ENCODE measurements around the gene MCM3. TPM values are rescaled to one million over a fixed set of nuclear protein-coding genes. Genes with fewer than 3 reads are reported as not detected.

Gene MCM3
- polyA plus RNA-seq, 1 of the 3 experiments (the other 2 are of a cell fraction): 62.4 TPM

DNA sequence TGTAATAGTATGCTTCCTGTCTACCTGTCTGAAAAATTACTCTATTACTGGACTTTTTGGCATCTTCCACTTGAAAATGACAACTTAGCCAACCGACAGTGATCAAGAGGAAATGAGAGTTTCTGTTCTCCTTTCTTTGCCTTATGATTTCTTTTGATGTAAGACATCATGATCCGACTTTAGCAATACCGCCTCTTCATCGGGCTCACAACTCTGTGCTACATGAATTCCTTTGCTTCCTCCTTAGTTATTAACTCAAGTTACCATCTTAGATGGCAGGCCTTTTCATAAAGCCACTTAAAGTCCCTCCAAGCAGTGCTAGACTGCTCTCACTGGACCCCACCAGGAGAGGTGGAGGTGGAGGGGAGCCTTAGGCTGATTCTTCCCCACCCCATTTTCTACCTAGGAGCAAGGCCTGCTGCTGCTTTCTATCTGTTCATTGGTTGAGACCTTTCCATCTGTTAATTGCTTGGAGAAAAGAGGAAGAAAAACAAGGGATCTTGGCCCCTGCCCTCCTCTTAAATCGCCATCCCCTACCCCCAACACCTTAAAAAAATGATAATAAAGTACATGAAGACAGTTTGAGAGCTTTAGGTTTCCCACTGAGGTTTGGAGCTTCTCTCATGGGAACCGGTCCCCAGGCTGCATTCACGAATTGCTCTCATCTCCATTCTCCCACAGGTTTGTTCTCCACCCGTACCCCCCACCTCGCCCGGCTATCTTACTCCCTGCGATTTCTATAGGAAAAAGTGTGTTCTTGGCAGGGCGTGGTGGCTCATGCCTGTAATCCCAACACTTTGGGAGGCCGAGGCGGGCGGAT is 21.6 kb upstream of the MCM3 start (continued):
- TF ChIP-seq GABPA (IDR thresholded peaks at IDR 0.05; ENCODE audit: low read depth) (no peak), NRF1 (IDR thresholded peaks at IDR 0.05; ENCODE audit: low read depth, low read length) (no peak), FOXJ3 (CRISPR knock-in tag; IDR thresholded peaks at IDR 0.05) (no peak), MEF2A (IDR thresholded peaks at IDR 0.05; ENCODE audit: borderline replicate concordance, low read depth) (no peak)
- TF ChIP-seq, protein P1, sequence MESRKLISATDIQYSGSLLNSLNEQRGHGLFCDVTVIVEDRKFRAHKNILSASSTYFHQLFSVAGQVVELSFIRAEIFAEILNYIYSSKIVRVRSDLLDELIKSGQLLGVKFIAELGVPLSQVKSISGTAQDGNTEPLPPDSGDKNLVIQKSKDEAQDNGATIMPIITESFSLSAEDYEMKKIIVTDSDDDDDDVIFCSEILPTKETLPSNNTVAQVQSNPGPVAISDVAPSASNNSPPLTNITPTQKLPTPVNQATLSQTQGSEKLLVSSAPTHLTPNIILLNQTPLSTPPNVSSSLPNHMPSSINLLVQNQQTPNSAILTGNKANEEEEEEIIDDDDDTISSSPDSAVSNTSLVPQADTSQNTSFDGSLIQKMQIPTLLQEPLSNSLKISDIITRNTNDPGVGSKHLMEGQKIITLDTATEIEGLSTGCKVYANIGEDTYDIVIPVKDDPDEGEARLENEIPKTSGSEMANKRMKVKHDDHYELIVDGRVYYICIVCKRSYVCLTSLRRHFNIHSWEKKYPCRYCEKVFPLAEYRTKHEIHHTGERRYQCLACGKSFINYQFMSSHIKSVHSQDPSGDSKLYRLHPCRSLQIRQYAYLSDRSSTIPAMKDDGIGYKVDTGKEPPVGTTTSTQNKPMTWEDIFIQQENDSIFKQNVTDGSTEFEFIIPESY (IDR thresholded peaks at IDR 0.05; ENCODE audit: borderline replicate concordance, low read depth): no peak
- TF ChIP-seq, protein P2, sequence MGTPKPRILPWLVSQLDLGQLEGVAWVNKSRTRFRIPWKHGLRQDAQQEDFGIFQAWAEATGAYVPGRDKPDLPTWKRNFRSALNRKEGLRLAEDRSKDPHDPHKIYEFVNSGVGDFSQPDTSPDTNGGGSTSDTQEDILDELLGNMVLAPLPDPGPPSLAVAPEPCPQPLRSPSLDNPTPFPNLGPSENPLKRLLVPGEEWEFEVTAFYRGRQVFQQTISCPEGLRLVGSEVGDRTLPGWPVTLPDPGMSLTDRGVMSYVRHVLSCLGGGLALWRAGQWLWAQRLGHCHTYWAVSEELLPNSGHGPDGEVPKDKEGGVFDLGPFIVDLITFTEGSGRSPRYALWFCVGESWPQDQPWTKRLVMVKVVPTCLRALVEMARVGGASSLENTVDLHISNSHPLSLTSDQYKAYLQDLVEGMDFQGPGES (IDR thresholded peaks at IDR 0.05; ENCODE audit: low read depth, low read length): no peak

GRCh38 chr6:52305411-52305810 is 20.9 kb upstream of the MCM3 start:
- DNase-seq: no peak
- WGBS (ENCODE audit: low lambda C conversion rate): 92% methylated on average over 6 of the region's 6 CpGs
- Histone ChIP-seq H3K36me3 (replicated peaks in 1 of 2; ENCODE audit: control insufficient read depth in 1 of 2, insufficient read depth in 2 of 2, low read length in 1 of 2) (no peaks in the 10 kb centered on the region), H3K9me2 (no peaks in the 10 kb centered on the region), H2AFZ (ENCODE audit: low read depth) (no peak overlapping the region; the same call in 1 of the 2 replicates), H3K4me1 (ENCODE audit: control insufficient read depth in 1 of 2, insufficient read depth in 2 of 2, low read depth in 1 of 2, low read length in 1 of 2) (no peaks in the 10 kb centered on the region; a peak in 1 of 4 replicates), H3K9ac (no peak overlapping the region), H3K4me3 (ENCODE audit: low read depth in 2 of 2, low read length in 1 of 2) (no peak overlapping the region), H3K4me2 (no peak overlapping the region), H3K79me2 (ENCODE audit: insufficient read depth) (no peaks in the 10 kb centered on the region), H3K27ac (ENCODE audit: low read depth in 2 of 2, low read length in 1 of 2) (no peak overlapping the region), H3K9me3 (no peaks in the 10 kb centered on the region), H3F3A (replicated peaks; ENCODE audit: insufficient read depth) (no peaks in the 10 kb centered on the region), H3K27me3 (ENCODE audit: insufficient read depth) (no peaks in the 10 kb centered on the region), H4K20me1 (ENCODE audit: insufficient read depth) (no peaks in the 10 kb centered on the region)
- no peak for TF ChIP-seq FOXJ3 (CRISPR knock-in tag; IDR thresholded peaks at IDR 0.05)
- ChIA-PET CTCF (interaction anchor here (1.0 kb wide), 1 partner anchor 19 kb away, joined by 3 read pairs; no protein-coding TSS in a partner anchor), POLR2A (no interaction called here)

GRCh38 chr6:52304983-52305390 is 20.4 kb upstream of the MCM3 start:
- Histone ChIP-seq H3K27me3 (ENCODE audit: insufficient read depth) (no peaks in the 10 kb centered on the region), H4K20me1 (ENCODE audit: insufficient read depth) (no peaks in the 10 kb centered on the region), H3K4me2 (no peak overlapping the region), H2AFZ (ENCODE audit: low read depth) (no peak overlapping the region; the same call in 1 of the 2 replicates), H3K9ac (no peak overlapping the region), H3K27ac (ENCODE audit: low read depth in 2 of 2, low read length in 1 of 2) (no peak overlapping the region), H3K4me1 (ENCODE audit: control insufficient read depth in 1 of 2, insufficient read depth in 2 of 2, low read depth in 1 of 2, low read length in 1 of 2) (no peaks in the 10 kb centered on the region; a peak in 1 of 4 replicates), H3K9me2 (no peaks in the 10 kb centered on the region), H3K9me3 (no peaks in the 10 kb centered on the region), H3K79me2 (ENCODE audit: insufficient read depth) (no peaks in the 10 kb centered on the region), H3F3A (replicated peaks; ENCODE audit: insufficient read depth) (no peaks in the 10 kb centered on the region), H3K4me3 (ENCODE audit: low read depth in 2 of 2, low read length in 1 of 2) (no peak overlapping the region), H3K36me3 (replicated peaks in 1 of 2; ENCODE audit: control insufficient read depth in 1 of 2, insufficient read depth in 2 of 2, low read length in 1 of 2) (no peaks in the 10 kb centered on the region)
- TF ChIP-seq, protein P3, sequence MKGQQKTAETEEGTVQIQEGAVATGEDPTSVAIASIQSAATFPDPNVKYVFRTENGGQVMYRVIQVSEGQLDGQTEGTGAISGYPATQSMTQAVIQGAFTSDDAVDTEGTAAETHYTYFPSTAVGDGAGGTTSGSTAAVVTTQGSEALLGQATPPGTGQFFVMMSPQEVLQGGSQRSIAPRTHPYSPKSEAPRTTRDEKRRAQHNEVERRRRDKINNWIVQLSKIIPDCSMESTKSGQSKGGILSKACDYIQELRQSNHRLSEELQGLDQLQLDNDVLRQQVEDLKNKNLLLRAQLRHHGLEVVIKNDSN (IDR thresholded peaks at IDR 0.05; ENCODE audit: borderline replicate concordance, low read depth): no peak
- TF ChIP-seq NFIC (IDR thresholded peaks at IDR 0.05; ENCODE audit: borderline replicate concordance): no peak
- TF ChIP-seq GABPA (IDR thresholded peaks at IDR 0.05; ENCODE audit: low read depth): no peak
- TF ChIP-seq MXI1 (IDR thresholded peaks at IDR 0.05; ENCODE audit: low read depth, low read length): no peak
- TF ChIP-seq, protein P4, sequence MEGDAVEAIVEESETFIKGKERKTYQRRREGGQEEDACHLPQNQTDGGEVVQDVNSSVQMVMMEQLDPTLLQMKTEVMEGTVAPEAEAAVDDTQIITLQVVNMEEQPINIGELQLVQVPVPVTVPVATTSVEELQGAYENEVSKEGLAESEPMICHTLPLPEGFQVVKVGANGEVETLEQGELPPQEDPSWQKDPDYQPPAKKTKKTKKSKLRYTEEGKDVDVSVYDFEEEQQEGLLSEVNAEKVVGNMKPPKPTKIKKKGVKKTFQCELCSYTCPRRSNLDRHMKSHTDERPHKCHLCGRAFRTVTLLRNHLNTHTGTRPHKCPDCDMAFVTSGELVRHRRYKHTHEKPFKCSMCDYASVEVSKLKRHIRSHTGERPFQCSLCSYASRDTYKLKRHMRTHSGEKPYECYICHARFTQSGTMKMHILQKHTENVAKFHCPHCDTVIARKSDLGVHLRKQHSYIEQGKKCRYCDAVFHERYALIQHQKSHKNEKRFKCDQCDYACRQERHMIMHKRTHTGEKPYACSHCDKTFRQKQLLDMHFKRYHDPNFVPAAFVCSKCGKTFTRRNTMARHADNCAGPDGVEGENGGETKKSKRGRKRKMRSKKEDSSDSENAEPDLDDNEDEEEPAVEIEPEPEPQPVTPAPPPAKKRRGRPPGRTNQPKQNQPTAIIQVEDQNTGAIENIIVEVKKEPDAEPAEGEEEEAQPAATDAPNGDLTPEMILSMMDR (IDR thresholded peaks at IDR 0.05): no peak
- TF ChIP-seq FOXM1 (IDR thresholded peaks at IDR 0.05; ENCODE audit: low read depth): no peak
- no peak for TF ChIP-seq GATA2 (CRISPR knock-in tag; IDR thresholded peaks at IDR 0.05)
- TF ChIP-seq SMC3 (IDR thresholded peaks at IDR 0.05; ENCODE audit: low read depth, low read length): no peak
- ChIA-PET CTCF (interaction anchor here (1.0 kb wide), 1 partner anchor 19 kb away, joined by 3 read pairs; no protein-coding TSS in a partner anchor), POLR2A (no interaction called here)
- DNase-seq: no peak
- 84% methylated on average over 1 of the region's 1 CpG for WGBS (ENCODE audit: low lambda C conversion rate)

Measured in SK-N-SH (cell line).